Panc1 (cell line): ENCODE measurements around the gene DCAF10. TPM values are rescaled to one million over a fixed set of nuclear protein-coding genes. Genes with fewer than 3 reads are reported as not detected.

ENCODE experiments used
- ATAC-seq: fragments of 200-7000 bp; cut with Tn5 transposase; 2 replicates; pipeline ENCODE4 v1.9.1; 2020; ENCODE audit warnings: mild to moderate bottlenecking, moderate library complexity
- BruUV-seq: library from RNA; stranded (reverse); fragments of 400-500 nt; replicated peaks from 2 replicates; lab custom pipeline; 2021; lab: Mats Ljungman, UMichigan
- CTCF ChIA-PET: fragments of 300-600 bp; sonication (Branson Sonifier 250); formaldehyde crosslinking; loops from one replicate; lab custom pipeline; 2022; ENCODE audit warnings: antibody characterized with exemption; lab: Charles Lee
- POLR2A ChIA-PET: fragments of 300-600 bp; sonication (Branson Sonifier 250); formaldehyde crosslinking; loops from one replicate; lab custom pipeline; 2022; ENCODE audit warnings: antibody characterized with exemption; lab: Charles Lee
- DNase-seq: peaks from one replicate; pipeline ENCODE4 v3.0.0-alpha.2; 2010; ENCODE audit warnings: low read depth, low spot score
- H3K27ac ChIP-seq: 2 replicates; pipeline ENCODE4 v1.5.1; 2011; ENCODE audit warnings: mild to moderate bottlenecking, low read length, inconsistent platforms
- H3K27me3 ChIP-seq: fragments of 200-500 bp; sonication (Bioruptor generic); 2 replicates; pipeline ENCODE4 v1.6.0; 2014; ENCODE audit warnings: low read length, inconsistent platforms; ENCODE audit not compliant: control insufficient read depth, insufficient read depth
- H3K36me3 ChIP-seq: fragments of 200-500 bp; sonication (Bioruptor generic); 2 replicates; pipeline ENCODE4 v1.5.1; 2014; ENCODE audit warnings: inconsistent platforms, mild to moderate bottlenecking, low read length, moderate library complexity; ENCODE audit not compliant: control insufficient read depth, insufficient read depth
- H3K4me1 ChIP-seq: 2 replicates; pipeline ENCODE4 v1.5.1; 2011; ENCODE audit warnings: inconsistent platforms, mild to moderate bottlenecking, low read length, moderate library complexity; ENCODE audit not compliant: control insufficient read depth, insufficient read depth
- H3K4me3 ChIP-seq, 2 experiments: 2 replicates each; pipeline ENCODE4 v1.5.1; 2011 to 2012; ENCODE audit warnings: low read depth in 2 of 2, low read length in 2 of 2, mild to moderate bottlenecking in 2 of 2, inconsistent platforms in 1 of 2, moderate library complexity in 1 of 2
- H3K9me3 ChIP-seq: fragments of 200-500 bp; sonication (Bioruptor generic); 2 replicates; pipeline ENCODE4 v1.5.1; 2014; ENCODE audit warnings: low read depth, mild to moderate bottlenecking, inconsistent platforms, low read length, moderate library complexity; ENCODE audit not compliant: control insufficient read depth, insufficient read depth
- CTCF ChIP-seq: fragments of 450-650 bp; IDR thresholded peaks from 2 replicates; pipeline ENCODE4 v1.5.1; 2017; ENCODE audit warnings: mild to moderate bottlenecking
- POLR2AphosphoS5 ChIP-seq: IDR thresholded peaks from 2 replicates; pipeline ENCODE4 v1.6.1; 2012; ENCODE audit warnings: mild to moderate bottlenecking, low read depth, low read length, moderate library complexity
- REST ChIP-seq, 2 experiments: IDR thresholded peaks; 2 replicates each; pipeline ENCODE4 v1.6.1; 2011 to 2012; ENCODE audit warnings: low read depth in 2 of 2, control low read depth in 1 of 2, low read length in 1 of 2, mild to moderate bottlenecking in 1 of 2, moderate library complexity in 1 of 2; ENCODE audit not compliant: insufficient read depth in 1 of 2
- SIN3A ChIP-seq: IDR thresholded peaks from 2 replicates; pipeline ENCODE4 v1.6.1; 2012; ENCODE audit warnings: low read depth, mild to moderate bottlenecking, low read length, moderate library complexity, borderline replicate concordance; ENCODE audit not compliant: insufficient read depth
- TCF7L2 ChIP-seq: IDR thresholded peaks from 2 replicates; pipeline ENCODE4 v1.6.1; 2011; ENCODE audit warnings: mild to moderate bottlenecking, low read depth, low read length, inconsistent platforms
- in situ Hi-C: cut with HindIII; loops from 2 replicates; pipeline ENCODE4 v1.10.0; 2016; ENCODE audit warnings: low sequenced_read_pairs, low pct_unique_long_range_greater_than_20kb
- intact Hi-C: fragments of 100-400 bp; cut with micrococcal nuclease; formaldehyde crosslinking; loops from one replicate; pipeline ENCODE4 v1.10.0; 2022; ENCODE audit not compliant: unreplicated experiment
- total RNA-seq: library from RNA; stranded (reverse); gene quantifications from one replicate; pipeline ENCODE4 v1.2.1, GENCODE V29; 2021; ENCODE audit not compliant: unreplicated experiment

Gene DCAF10
- total RNA-seq, 1 experiment from 2014 or later = 18.5 TPM

GRCh38 chr9:37859043-37859442 is 58.4 kb downstream of the DCAF10 start:
- Histone ChIP-seq H3K4me1 (no peaks in the 10 kb centered on the region), H3K27me3 (no peaks in the 10 kb centered on the region), H3K9me3 (no peaks in the 10 kb centered on the region), H3K4me3 (no peak overlapping the region), H3K36me3 (peaks cover 12% of the 10 kb centered on the region; the same call in 1 of the 2 replicates), H3K27ac (no peak overlapping the region)
- TF ChIP-seq CTCF (peak; percentile 15; the same call in 1 of the 2 replicates), POLR2AphosphoS5 (no peak)
- DNase-seq = no peak
- in situ Hi-C loops = no loop called here
- intact Hi-C loops = no loop called here
- no TSS peak for BruUV-seq
- ChIA-PET POLR2A (no interaction called here), CTCF (no interaction called here)
- ATAC-seq = no peak

GRCh38 chr9:37862530-37862929 is 61.9 kb downstream of the DCAF10 start:
- no peak for TF ChIP-seq REST (IDR thresholded peaks at IDR 0.05; ENCODE audit: insufficient read depth in 1 of 2, low read depth in 2 of 2, low read length in 1 of 2)
- TF ChIP-seq POLR2AphosphoS5 = no peak
- no peak for TF ChIP-seq TCF7L2
- DNase-seq = no peak
- Histone ChIP-seq H3K27ac (no peak overlapping the region), H3K27me3 (no peaks in the 10 kb centered on the region), H3K4me3 (no peak overlapping the region), H3K4me1 (no peaks in the 10 kb centered on the region), H3K36me3 (peaks cover 12% of the 10 kb centered on the region; the same call in 1 of the 2 replicates), H3K9me3 (no peaks in the 10 kb centered on the region)
- ChIA-PET POLR2A (no interaction called here), CTCF (interaction anchor here (0.5 kb wide), 1 partner anchor 37 kb away, joined by 4 read pairs; no protein-coding TSS in a partner anchor)
- no TSS peak for BruUV-seq
- ATAC-seq = no peak
- intact Hi-C loops = no loop called here
- in situ Hi-C loops = no loop called here

DNA sequence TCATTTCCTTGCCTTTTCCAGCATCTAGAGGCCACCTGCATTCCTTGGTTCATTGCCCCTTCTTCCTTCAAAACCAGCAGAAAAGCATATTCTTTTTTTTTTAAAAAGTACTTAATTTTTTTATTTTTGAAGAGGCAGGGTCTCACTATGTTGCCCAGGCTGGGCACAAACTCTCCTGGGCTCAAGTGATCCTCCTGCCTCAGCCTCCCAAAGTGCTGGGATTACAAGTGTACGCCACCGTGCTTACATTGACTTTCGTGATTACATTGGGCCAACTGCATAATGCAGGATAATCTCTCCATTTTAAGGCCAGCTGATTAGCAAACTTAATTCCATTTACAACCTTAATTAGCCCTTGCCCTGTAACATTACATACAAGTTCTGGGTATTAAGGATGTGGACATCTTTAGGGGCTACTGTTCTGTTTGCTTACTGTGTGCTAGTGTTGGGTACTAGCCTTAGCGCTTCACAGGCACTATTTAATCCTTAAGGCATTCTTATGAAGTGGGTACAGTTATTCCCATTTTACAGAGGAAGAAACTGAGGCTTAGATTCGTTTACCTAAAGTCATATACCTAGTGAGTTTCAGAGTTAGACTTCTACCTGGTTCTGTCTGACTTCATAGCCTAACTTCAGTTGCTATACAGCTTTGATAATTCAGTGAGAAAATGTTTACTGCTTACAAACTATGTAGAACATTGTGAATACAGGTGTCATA is 69.6 kb downstream of the DCAF10 start:
- Histone ChIP-seq H3K9me3 (no peaks in the 10 kb centered on the region), H3K27ac (no peak overlapping the region), H3K27me3 (no peaks in the 10 kb centered on the region), H3K36me3 (no peaks in the 10 kb centered on the region; the same call in 1 of the 2 replicates), H3K4me1 (no peaks in the 10 kb centered on the region), H3K4me3 (no peak overlapping the region)
- in situ Hi-C loops (no loop called here), intact Hi-C loops (no loop called here)
- ATAC-seq (no peak), DNase-seq (no peak)
- ChIA-PET CTCF (no interaction called here), POLR2A (interaction anchor here (0.6 kb wide), 1 partner anchor 276 kb away, joined by 12 read pairs; no protein-coding TSS in a partner anchor)
- BruUV-seq = no TSS peak
- TF ChIP-seq SIN3A (no peak), REST (IDR thresholded peaks at IDR 0.05; ENCODE audit: insufficient read depth in 1 of 2, low read depth in 2 of 2, low read length in 1 of 2) (no peak), TCF7L2 (no peak), CTCF (no peak), POLR2AphosphoS5 (no peak)
